Liver (tissue), 9 donors: ENCODE data around the gene CDH6. TPM values are rescaled to one million over a fixed set of nuclear protein-coding genes. Genes with fewer than 3 reads are reported as not detected.

Source experiments
- DNase-seq: peaks from one replicate; pipeline ENCODE4 v3.0.0-alpha.2; 2017; ENCODE audit warnings: low spot score
- H3K27ac ChIP-seq, 2 donors: one replicate each; pipeline ENCODE4 v1.7.0; 2013; ENCODE audit warnings: inconsistent platforms in 2 of 2, low read length in 2 of 2, control low read depth in 1 of 2, low read depth in 1 of 2, mild to moderate bottlenecking in 1 of 2
- H3K27me3 ChIP-seq, 4 donors: one replicate each; pipeline versions ENCODE4 v1.6.1 to v1.7.0; 2013; ENCODE audit warnings: low read length in 3 of 4, inconsistent platforms in 1 of 4, mild to moderate bottlenecking in 1 of 4, moderate library complexity in 1 of 4; ENCODE audit not compliant: control insufficient read depth in 4 of 4, insufficient read depth in 4 of 4
- H3K36me3 ChIP-seq, 4 donors: one replicate each; pipeline versions ENCODE4 v1.6.1 to v1.7.0; 2013; ENCODE audit warnings: low read length in 3 of 4, mild to moderate bottlenecking in 3 of 4, low read depth in 1 of 4, moderate library complexity in 1 of 4; ENCODE audit not compliant: control insufficient read depth in 4 of 4, insufficient read depth in 3 of 4
- H3K4me1 ChIP-seq, 4 donors: one replicate each; pipeline versions ENCODE4 v1.6.1 to v1.7.0; 2013; ENCODE audit warnings: low read length in 3 of 4, mild to moderate bottlenecking in 3 of 4, moderate library complexity in 1 of 4; ENCODE audit not compliant: control insufficient read depth in 4 of 4, insufficient read depth in 4 of 4
- H3K4me3 ChIP-seq, 3 donors: one replicate each; pipeline versions ENCODE4 v1.6.1 to v1.7.0; 2013; ENCODE audit warnings: low read length in 3 of 3, control low read depth in 1 of 3, low read depth in 1 of 3, mild to moderate bottlenecking in 1 of 3
- H3K9ac ChIP-seq, 2 donors: one replicate each; pipeline ENCODE4 v1.7.0; 2013; ENCODE audit warnings: low read length in 2 of 2, mild to moderate bottlenecking in 2 of 2, moderate library complexity in 2 of 2, control low read depth in 1 of 2, low read depth in 1 of 2
- H3K9me3 ChIP-seq, 4 donors: one replicate each; pipeline versions ENCODE4 v1.6.1 to v1.7.0; 2013; ENCODE audit warnings: low read length in 3 of 4; ENCODE audit not compliant: control insufficient read depth in 4 of 4
- EGR1 ChIP-seq, 2 donors: IDR thresholded peaks; 2 replicates each; pipeline ENCODE4 v1.6.1; 2016 to 2018; ENCODE audit warnings: antibody characterized with exemption in 2 of 2, low read depth in 2 of 2
- FOXA1 ChIP-seq: IDR thresholded peaks from 2 replicates; pipeline ENCODE4 v1.6.1; 2016; ENCODE audit warnings: antibody characterized with exemption
- FOXA2 ChIP-seq: IDR thresholded peaks from 2 replicates; pipeline ENCODE4 v1.6.1; 2016; ENCODE audit warnings: antibody characterized with exemption
- GABPA ChIP-seq, 2 donors: IDR thresholded peaks in 1 of 2; conservative IDR thresholded peaks in 1 of 2; 2 replicates each; pipeline ENCODE4 v1.6.1; 2016; ENCODE audit warnings: antibody characterized with exemption in 2 of 2, mild to moderate bottlenecking in 1 of 2, moderate library complexity in 1 of 2
- HNF4A ChIP-seq, 2 donors: conservative IDR thresholded peaks; 2 replicates each; pipeline ENCODE4 v1.6.1; 2016; ENCODE audit warnings: antibody characterized with exemption in 2 of 2, mild to moderate bottlenecking in 2 of 2
- HNF4G ChIP-seq: IDR thresholded peaks from 2 replicates; pipeline ENCODE4 v1.6.1; 2016; ENCODE audit warnings: antibody characterized with exemption
- JUND ChIP-seq, 2 donors: IDR thresholded peaks; 2 replicates each; pipeline ENCODE4 v1.6.1; 2016; ENCODE audit warnings: antibody characterized with exemption in 2 of 2
- MAX ChIP-seq: IDR thresholded peaks from 2 replicates; pipeline ENCODE4 v1.6.1; 2016; ENCODE audit warnings: antibody characterized with exemption
- NR2F2 ChIP-seq: IDR thresholded peaks from 2 replicates; pipeline ENCODE4 v1.6.1; 2016; ENCODE audit warnings: antibody characterized with exemption
- RAD21 ChIP-seq, 2 donors: IDR thresholded peaks; 2 replicates each; pipeline ENCODE4 v1.6.1; 2016; ENCODE audit warnings: antibody characterized with exemption in 2 of 2, mild to moderate bottlenecking in 2 of 2
- RXRA ChIP-seq, 2 donors: IDR thresholded peaks; 2 replicates each; pipeline ENCODE4 v1.6.1; 2017 to 2018; ENCODE audit warnings: antibody characterized with exemption in 2 of 2, mild to moderate bottlenecking in 1 of 2
- SP1 ChIP-seq: IDR thresholded peaks from 2 replicates; pipeline ENCODE4 v1.6.1; 2018; ENCODE audit warnings: antibody characterized with exemption, mild to moderate bottlenecking
- TAF1 ChIP-seq: conservative IDR thresholded peaks from 2 replicates; pipeline ENCODE4 v1.6.1; 2016; ENCODE audit warnings: antibody characterized with exemption, mild to moderate bottlenecking
- YY1 ChIP-seq: IDR thresholded peaks from 2 replicates; pipeline ENCODE4 v1.6.1; 2016; ENCODE audit warnings: antibody characterized with exemption, mild to moderate bottlenecking
- WGBS: extraction: QIAGEN DNeasy Blood & Tissue Kit; methylation state at CpG from one replicate; pipeline ENCODE4 v1.1.7; 2013; 5-methylcytosine and 5-hydroxymethylcytosine counted together
- polyA plus RNA-seq, 2 donors: library from polyadenylated mRNA; stranded (reverse) in 1 of 2; unstranded in 1 of 2; fragments of 200-250 nt in 1 of 2; fragments of >200 nt in 1 of 2; fragmentation: Nextera tagmentation in 1 of 2; extraction: Ambion mirVana in 1 of 2; gene quantifications; one replicate each; pipeline versions ENCODE4 v1.2.1 to v1.2.3, GENCODE V29; 2013 to 2015
- total RNA-seq, 2 donors: library from RNA; depleted of rRNA; stranded (reverse); fragments of >200 nt; gene quantifications; one replicate each; pipeline ENCODE4 v1.2.3, GENCODE V29; 2014
- TF ChIP-seq, protein P1 (sequence below): IDR thresholded peaks from 2 replicates; pipeline ENCODE4 v1.6.1; 2016; ENCODE audit warnings: antibody characterized with exemption, mild to moderate bottlenecking
- TF ChIP-seq, protein P2 (sequence below): IDR thresholded peaks from 2 replicates; pipeline ENCODE4 v1.6.1; 2016; ENCODE audit warnings: antibody characterized with exemption
- TF ChIP-seq, protein P3 (sequence below): fragments of 150-350 bp; IDR thresholded peaks from 2 replicates; pipeline ENCODE4 v1.5.1; 2017; ENCODE audit warnings: improper control_type of control experiment, low read depth, low read length; ENCODE audit not compliant: missing input control
- TF ChIP-seq, protein P4 (sequence below): IDR thresholded peaks from 2 replicates; pipeline ENCODE4 v1.6.1; 2016; ENCODE audit warnings: antibody characterized with exemption
- donor health status: healthy.
- donor health status: healthy.
- donor health status: healthy.
- donor health status: healthy.
- donor health status: healthy.

The CDH6 gene
- total and polyA plus RNA-seq, 4 donors = 0.18 to 3.7 (median 0.84) TPM

DNA sequence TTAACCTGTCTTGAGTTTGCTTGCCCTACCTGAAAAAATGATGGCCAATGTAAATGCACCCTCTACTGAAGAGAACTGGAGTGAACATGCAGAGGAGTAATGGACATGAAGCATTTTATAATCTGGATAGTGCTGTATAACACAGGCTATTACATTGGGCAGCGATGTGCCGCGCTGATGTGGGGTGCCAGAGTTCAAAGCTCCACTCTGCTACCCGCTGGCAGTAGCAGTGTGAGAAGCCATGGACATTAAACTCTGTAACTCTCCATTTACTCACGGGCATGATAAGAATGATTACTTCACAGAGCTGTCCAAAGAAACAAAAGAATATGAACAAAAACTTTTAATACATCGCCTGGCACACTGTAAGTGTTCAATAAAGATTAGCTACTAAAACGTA, 7.5 kb upstream of the CDH6 start:
- no peaks in the 10 kb centered on the region for H3K27me3 ChIP-seq
- no peak for DNase-seq
- 66% methylated on average over 7 of the region's 7 CpGs for WGBS
- no peak overlapping the region for H3K27ac ChIP-seq
- no peaks in the 10 kb centered on the region for H3K36me3 ChIP-seq
- TF ChIP-seq, protein P1, sequence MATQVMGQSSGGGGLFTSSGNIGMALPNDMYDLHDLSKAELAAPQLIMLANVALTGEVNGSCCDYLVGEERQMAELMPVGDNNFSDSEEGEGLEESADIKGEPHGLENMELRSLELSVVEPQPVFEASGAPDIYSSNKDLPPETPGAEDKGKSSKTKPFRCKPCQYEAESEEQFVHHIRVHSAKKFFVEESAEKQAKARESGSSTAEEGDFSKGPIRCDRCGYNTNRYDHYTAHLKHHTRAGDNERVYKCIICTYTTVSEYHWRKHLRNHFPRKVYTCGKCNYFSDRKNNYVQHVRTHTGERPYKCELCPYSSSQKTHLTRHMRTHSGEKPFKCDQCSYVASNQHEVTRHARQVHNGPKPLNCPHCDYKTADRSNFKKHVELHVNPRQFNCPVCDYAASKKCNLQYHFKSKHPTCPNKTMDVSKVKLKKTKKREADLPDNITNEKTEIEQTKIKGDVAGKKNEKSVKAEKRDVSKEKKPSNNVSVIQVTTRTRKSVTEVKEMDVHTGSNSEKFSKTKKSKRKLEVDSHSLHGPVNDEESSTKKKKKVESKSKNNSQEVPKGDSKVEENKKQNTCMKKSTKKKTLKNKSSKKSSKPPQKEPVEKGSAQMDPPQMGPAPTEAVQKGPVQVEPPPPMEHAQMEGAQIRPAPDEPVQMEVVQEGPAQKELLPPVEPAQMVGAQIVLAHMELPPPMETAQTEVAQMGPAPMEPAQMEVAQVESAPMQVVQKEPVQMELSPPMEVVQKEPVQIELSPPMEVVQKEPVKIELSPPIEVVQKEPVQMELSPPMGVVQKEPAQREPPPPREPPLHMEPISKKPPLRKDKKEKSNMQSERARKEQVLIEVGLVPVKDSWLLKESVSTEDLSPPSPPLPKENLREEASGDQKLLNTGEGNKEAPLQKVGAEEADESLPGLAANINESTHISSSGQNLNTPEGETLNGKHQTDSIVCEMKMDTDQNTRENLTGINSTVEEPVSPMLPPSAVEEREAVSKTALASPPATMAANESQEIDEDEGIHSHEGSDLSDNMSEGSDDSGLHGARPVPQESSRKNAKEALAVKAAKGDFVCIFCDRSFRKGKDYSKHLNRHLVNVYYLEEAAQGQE = no peak
- TF ChIP-seq RAD21 (IDR thresholded peaks at IDR 0.05) (no peak), RXRA (IDR thresholded peaks at IDR 0.05) (no peak), FOXA1 (no peak), SP1 (no peak), NR2F2 (no peak), MAX (no peak), GABPA (IDR thresholded peaks at IDR 0.05 in 1 of 2, conservative IDR thresholded peaks at IDR 0.05 in 1 of 2) (no peak), EGR1 (IDR thresholded peaks at IDR 0.05; ENCODE audit: low read depth in 2 of 2) (no peak), HNF4G (no peak), FOXA2 (no peak), YY1 (no peak), HNF4A (conservative IDR thresholded peaks at IDR 0.05) (no peak), JUND (IDR thresholded peaks at IDR 0.05) (no peak), TAF1 (no peak)
- TF ChIP-seq, protein P2, sequence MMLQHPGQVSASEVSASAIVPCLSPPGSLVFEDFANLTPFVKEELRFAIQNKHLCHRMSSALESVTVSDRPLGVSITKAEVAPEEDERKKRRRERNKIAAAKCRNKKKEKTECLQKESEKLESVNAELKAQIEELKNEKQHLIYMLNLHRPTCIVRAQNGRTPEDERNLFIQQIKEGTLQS = no peak
- TF ChIP-seq, protein P3, sequence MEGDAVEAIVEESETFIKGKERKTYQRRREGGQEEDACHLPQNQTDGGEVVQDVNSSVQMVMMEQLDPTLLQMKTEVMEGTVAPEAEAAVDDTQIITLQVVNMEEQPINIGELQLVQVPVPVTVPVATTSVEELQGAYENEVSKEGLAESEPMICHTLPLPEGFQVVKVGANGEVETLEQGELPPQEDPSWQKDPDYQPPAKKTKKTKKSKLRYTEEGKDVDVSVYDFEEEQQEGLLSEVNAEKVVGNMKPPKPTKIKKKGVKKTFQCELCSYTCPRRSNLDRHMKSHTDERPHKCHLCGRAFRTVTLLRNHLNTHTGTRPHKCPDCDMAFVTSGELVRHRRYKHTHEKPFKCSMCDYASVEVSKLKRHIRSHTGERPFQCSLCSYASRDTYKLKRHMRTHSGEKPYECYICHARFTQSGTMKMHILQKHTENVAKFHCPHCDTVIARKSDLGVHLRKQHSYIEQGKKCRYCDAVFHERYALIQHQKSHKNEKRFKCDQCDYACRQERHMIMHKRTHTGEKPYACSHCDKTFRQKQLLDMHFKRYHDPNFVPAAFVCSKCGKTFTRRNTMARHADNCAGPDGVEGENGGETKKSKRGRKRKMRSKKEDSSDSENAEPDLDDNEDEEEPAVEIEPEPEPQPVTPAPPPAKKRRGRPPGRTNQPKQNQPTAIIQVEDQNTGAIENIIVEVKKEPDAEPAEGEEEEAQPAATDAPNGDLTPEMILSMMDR = no peak
- TF ChIP-seq, protein P4, sequence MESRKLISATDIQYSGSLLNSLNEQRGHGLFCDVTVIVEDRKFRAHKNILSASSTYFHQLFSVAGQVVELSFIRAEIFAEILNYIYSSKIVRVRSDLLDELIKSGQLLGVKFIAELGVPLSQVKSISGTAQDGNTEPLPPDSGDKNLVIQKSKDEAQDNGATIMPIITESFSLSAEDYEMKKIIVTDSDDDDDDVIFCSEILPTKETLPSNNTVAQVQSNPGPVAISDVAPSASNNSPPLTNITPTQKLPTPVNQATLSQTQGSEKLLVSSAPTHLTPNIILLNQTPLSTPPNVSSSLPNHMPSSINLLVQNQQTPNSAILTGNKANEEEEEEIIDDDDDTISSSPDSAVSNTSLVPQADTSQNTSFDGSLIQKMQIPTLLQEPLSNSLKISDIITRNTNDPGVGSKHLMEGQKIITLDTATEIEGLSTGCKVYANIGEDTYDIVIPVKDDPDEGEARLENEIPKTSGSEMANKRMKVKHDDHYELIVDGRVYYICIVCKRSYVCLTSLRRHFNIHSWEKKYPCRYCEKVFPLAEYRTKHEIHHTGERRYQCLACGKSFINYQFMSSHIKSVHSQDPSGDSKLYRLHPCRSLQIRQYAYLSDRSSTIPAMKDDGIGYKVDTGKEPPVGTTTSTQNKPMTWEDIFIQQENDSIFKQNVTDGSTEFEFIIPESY = no peak
- no peak overlapping the region for H3K4me3 ChIP-seq
- H3K4me1 ChIP-seq = no peaks in the 10 kb centered on the region
- no peak overlapping the region for H3K9ac ChIP-seq
- H3K9me3 ChIP-seq = no peaks in the 10 kb centered on the region
